Measurements from ENCODE around the gene DNAL1.
A peak's percentile ranks its signal among the peaks of the same experiment; 100 is the strongest.

The DNAL1 gene

DNA sequence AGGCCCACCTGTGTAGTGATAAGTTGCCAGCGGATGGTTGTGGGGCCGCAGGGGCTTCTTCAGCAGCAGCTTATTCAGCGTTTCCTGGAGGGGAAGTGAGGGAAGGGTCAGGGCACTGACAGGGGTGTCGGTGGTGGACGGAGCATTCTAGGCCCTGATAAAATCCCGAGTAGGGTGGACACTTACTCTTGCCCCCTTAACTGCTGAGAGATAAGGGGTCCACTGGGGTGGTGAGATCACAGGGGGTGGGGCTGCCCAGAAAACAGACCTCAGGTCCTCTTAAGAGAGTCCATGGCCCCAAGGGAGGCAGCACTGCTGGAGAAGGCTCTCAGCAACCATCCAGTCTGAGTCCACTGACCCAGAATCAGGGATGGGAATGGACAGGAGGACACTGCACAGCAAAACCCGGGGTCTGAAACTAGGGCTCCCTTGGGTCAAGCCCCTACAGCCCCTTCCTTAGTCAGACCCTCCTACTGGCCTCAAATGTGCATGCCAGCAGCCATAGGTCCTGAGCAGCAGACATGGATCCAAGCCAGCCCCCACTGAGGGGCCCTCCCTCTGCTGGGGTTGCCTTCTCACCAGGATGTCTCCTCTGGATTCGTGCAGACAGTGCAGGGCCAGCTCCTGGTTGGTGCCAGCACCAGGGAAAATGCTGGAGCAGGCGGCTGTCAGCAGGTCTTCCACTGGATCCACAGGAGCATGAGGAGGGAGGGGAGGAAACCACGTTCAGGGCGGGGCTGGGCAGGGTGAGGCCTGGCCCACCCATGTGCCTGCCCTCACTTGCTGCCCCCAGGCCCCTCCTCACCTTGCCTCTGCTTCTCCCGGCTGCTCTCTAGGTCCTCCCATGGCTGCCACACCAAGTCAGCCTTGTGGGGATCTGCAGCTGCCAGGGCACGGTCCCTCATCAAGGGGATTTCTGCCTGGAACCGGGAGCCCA lies 81.5 kb downstream of the DNAL1 start:
- no peak for DNase-seq

GRCh38 chr14:73727166-73727565 lies 82.4 kb downstream of the DNAL1 start:
- no peak for DNase-seq

DNA sequence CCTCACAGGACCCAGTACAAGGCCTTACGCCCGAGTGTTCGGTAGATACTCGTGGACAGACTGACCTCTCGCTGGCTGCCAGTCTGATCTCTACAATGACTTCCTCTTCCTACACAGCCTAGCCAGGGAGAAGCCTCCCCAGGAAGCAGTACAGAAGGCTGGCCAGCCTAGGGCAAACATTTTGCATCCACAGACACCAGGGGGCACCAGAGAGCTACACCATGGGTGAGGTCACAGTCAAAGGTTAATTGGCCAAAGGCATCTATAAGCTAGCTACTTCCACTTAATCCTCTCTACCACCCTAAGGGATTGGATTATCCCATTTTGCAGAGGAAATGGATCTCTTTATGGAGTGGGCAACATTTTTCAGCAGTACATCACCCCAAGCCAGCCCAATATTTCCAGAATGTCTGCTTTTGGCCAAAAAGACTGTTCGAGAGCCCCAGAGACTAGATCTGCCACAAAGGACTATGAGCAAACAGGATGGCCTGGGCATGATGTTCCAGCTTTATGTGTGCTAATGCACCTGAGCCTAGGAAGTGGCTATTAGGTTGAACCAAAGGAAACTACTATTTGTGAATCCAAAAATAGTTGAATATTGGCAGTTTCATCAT lies 84.0 kb downstream of the DNAL1 start:
- DNase-seq, result peak; percentile 35

- DNase-seq, result no peak
Observed at GRCh38 chr14:73729556-73730265, 84.9 kb downstream of the DNAL1 start.

DNA sequence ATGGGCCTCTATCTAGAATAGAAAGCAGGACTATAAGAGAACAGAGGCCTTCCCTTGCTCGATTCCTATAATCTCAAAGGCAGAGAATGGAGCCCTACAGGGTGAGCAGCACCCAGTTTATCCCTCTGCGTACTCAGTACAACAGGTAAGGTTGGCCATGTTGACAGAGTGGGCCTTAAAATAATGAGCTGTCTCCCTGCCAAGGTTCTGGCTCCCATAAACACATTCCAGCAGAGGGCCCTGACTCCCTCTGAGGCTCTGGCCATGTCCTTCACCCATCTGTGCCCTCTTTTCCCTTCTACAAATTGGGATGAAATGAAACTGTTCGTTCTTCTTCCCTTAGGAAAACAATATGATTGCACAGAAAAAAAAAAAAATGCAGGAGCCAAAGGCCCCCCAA lies 86.3 kb downstream of the DNAL1 start:
- DNase-seq, result no peak

DNA sequence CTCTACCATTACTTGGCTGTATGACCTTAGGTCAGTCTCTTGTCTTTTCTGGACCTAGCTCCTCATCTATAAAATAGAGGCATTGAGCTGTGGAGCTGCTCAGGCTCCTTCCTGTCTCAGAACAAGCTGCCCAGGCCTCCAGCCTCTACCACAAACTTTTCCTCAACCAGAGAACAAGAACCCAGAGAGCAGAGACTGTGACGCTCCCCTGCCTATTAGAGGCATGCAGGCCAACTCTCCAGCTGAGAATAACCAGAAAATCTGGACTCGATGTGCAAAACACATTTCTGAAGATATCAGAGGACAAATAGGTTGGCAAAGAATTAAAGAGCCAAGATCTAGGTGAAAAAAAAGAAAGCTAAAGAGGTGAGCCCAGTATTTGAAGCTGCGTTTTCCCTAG lies 87.2 kb downstream of the DNAL1 start:
- DNase-seq, result no peak

- DNase-seq, result no peak
Observed at GRCh38 chr14:73736842-73737241, 92.1 kb downstream of the DNAL1 start.

DNA sequence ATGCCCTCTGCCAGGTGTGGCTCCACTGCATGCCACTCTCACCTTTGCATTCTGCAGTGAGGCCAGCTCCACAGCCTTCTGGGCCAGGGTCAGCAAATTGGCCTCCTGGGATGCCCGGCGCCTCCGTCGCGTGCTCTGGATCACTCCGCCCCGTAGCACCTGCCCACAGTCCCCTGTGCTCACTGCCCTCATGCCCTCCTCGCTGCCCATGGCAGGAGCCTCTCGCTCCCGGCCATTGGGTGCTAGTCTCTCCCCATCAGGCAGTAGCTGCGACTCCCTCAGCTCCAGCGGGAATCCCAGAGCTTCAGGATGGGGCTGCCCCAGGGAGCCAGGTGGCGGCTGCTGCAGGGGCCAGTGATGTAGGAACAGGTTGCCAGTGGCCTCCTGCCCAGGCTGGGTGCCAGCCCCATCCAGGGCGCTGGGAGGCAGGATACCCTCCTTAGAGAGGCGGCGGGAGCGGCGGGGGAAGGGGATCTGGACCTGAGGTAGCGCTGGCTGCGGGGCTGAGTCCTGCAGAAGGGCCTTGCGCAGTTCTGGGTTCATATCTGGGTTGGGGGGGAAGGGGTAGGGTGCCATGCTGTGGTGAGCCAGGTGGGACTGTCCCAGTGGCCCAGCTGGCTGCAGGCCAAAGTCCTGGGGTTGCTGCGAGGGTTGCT lies 93.9 kb downstream of the DNAL1 start:
- no peak for DNase-seq

- no peak for DNase-seq
Observed at GRCh38 chr14:73739174-73739898, 94.5 kb downstream of the DNAL1 start.

- DNase-seq, result no peak
Observed at GRCh38 chr14:73739899-73740617, 95.3 kb downstream of the DNAL1 start.

GRCh38 chr14:73740618-73741326 lies 96.0 kb downstream of the DNAL1 start:
- DNase-seq, result no peak

- DNase-seq, result peak; percentile 70
Observed at GRCh38 chr14:73741386-73741875, 96.6 kb downstream of the DNAL1 start.

DNA sequence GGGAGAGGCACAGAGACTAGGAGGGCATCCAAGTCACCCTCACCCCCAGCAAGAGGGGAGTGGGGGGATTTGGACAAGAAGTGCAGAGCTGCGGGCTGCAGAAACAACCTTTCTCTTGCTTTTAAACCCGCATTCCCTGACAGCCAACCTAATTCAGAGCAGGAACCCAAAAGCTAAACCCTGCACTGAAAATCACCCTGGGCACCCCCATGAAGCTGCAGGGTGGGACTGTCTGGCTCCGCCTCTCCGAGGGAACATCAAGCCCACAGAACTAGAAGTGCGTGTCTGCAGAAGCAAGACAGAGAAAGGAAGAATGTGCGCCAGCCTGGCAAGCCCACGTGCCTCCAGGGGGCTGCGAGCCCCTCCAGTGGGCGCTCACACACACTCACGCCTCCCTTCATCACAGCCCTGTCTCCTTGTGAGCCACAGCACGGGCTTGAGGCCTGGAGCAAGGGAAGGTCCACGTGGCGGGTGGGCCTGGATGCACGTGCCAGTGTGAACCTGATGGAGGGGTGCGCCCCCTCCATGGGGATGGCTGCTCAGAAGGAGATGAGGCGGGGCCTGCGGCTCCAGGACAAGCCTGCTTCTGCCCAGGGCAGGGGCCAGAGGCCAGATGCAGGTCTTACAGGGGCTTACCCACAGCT lies 97.2 kb downstream of the DNAL1 start:
- DNase-seq, result no peak

- DNase-seq, result no peak
Observed at GRCh38 chr14:73742520-73743238, 97.9 kb downstream of the DNAL1 start.

GRCh38 chr14:73743431-73743931 lies 98.7 kb downstream of the DNAL1 start:
- no peak for DNase-seq

- no peak for DNase-seq
Observed at GRCh38 chr14:73744175-73744867, 99.5 kb downstream of the DNAL1 start.

DNA sequence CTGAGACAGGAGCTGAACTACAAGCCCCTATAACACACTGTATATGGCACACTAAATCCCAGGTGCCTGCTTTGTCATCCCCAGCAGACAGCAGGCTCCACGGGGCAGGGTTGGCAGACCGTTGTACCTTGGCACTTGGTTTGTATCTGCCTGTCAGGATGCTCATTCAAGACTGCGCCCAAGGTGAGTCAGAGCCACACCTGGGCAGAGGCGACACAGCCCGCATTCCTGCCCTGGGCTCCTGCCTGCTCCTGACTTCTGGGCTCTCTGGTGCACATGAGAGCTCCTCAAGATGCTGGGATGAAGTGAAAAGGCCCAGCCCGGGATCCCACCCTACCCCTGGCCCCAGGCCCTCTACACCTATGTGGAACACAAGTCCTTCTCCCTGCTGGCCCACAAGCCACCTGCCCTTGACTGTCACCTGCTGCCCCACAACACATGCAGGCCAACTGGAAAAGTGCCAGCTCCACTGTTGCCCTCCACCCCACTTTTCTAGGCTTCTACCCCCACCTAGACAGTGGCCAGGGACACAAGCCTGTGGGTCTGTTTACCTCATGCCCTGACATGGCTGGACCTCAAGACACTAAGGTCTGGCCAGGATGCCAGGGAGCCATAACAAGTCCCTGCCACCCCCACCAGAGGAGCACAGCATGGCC lies 100.2 kb downstream of the DNAL1 start:
- DNase-seq, result no peak

All from NCI-H2227 treated with DMSO at 0.1 percent for 48 hours (cell line).